HG03108 (cell line): Measurements from ENCODE around the gene LRIG1.
"Not testable (repeated sequence)": the region's sequence is repeated elsewhere in the genome, so short reads cannot be mapped to it uniquely, and the experiment has no call there.

Experiments
- ATAC-seq: cut with Tn5 transposase; IDR thresholded peaks from one replicate; pipeline ENCODE4 v1.9.1; 2021; ENCODE audit warnings: moderate library complexity; ENCODE audit not compliant: unreplicated experiment

LRIG1 gene

DNA sequence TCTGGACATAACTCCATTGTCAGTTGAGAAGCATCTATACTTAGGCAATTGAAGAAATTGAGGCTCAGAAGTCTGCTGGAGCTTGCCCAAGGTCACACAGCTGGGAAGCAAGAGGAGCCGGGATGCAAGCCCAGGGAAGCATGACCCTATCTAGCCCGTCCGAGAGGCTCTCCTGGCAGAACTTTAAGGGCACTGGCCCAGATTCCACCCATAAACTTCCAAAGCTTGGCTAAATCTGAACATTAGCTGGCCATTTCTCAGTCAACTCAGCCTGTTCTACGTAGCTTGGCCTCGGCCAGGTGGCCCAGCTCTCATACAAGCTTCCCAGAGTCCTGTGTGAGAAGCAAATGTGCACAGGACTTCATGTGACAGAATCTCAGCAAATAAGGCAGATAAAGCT is 75.8 kb downstream of the LRIG1 start:
- ATAC-seq: no peak

DNA sequence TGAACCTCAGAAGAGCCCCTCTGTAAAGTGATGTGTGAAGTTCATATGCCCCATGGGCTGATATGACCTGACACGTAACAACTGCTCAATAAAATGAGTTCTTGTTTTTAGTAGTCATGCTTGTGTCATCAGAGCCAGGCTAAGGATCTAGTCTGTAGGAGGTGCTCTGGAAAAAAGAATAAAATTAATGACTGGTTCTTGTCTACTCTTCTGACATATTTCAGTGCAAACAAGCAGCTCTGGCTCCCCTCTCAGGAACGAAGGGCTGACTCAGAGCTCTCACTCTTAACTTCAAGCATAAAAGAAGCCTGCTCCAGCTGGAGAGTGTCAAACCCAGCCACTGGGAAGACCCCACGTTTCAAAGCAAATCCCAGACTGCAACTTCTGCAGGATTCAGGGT is 77.0 kb downstream of the LRIG1 start:
- ATAC-seq: no peak

DNA sequence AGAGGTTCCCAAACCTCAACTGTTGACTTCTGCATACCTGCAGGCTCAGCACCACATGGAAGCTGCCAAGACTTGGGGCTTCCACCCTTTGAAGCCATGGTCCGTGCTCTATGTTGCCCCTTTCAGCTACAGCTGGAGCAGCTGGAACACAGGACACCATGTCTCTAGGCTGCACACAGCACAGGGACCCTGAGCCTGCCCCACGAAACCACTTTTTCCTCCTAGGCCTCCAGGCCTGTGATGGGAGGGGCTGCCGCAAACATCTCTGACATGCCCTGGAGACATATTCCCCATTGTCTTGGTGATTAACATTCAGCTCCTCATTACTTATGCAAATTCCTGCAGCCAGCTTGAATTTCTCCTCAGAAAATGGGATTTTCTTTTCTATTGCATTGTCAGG is 78.9 kb downstream of the LRIG1 start:
- ATAC-seq: not testable (repeated sequence)

DNA sequence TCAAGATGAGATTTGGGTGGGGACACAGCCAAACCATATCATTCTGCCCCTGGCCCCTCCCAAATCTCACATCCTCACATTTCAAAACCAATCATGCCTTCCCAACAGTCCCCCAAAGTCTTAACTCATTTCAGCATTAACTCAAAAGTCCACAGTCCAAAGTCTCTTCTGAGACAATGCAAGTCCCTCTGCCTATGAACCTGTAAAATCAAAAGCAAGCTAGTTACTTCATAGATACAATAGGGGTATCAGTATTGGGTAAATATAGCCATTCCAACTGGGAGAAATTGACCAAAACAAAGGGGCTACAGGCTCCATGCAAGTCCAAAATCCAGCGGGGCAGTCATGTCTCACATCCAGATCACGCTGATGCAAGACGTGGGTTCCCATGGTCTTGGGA is 79.7 kb downstream of the LRIG1 start:
- ATAC-seq: not testable (repeated sequence)

DNA sequence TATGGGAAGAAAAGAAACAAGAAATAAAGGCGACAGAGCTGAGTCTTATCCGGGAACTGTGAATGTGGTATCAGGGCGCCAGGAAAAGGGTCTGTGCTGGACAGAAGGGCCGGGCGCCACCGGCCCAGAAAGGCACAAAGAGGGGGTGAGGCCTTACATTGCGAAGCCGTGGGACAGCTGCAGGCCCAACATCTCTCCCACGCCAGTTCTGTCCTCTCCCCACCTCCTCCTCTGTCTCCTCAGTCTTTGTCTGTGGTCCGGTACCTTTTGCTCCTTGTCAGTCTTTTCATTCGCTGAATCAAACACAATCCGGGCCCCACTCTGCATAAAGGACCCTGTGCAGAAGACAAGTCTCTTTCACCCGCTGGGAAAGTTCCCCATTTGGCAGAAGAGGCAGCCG is 81.8 kb downstream of the LRIG1 start:
- no peak for ATAC-seq

DNA sequence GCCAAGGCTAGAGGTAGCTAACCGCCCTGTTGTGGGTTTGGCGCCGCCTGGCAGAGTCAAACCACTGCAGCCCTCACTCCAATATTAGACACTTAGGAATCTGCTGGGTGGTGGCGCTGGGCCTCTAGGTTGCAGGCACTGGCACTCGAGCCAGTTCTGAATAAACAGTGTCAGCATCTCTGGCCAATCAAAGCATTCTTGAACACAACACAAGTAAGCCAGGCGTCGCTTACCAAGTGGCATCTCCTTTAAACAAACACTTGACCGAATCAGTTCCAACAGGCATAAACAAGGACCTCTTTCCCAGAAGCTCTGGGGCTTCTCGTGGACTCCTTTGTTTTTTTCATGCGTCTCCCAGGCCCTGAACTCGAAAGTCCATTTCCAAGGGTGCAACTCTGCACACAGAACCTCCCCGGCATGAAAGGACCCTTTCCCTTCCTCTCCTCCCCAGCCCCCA is 82.3 kb downstream of the LRIG1 start:
- ATAC-seq: no peak

DNA sequence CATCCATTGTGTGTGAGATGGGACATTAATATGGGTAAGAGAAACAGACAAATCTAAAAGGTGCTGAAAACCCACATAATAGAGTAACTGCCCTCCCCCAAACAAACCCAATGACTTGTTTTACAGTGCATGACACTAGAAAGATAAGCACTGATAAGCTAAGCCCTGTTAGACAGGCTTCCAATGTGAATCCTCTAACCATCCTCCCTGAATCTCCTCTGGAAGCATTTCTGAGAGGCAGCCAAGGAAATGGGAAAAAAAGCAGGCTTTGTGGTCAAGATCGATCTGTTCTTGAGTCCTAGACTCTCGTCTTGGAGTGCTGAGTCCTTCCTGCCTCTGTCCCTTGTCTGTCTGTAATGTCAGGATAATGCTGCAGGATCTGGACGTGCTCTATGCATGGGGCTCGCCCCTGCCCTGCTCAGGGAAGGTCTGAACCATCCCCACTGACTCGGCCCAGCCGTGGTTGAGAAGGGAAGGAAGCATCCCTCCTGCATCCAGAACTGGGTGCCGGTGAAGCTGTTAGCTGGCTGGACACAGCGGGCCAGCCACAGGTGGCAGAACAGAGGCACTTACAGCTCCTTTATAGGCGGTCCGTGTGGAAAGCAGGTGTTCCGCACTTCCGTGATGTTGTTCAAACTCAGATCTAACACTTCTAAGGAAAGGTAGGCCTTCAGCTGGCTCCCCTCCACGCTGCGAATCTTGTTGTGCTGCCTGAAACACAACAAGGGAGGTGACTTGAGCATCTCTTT is 84.1 kb downstream of the LRIG1 start:
- ATAC-seq: no peak

DNA sequence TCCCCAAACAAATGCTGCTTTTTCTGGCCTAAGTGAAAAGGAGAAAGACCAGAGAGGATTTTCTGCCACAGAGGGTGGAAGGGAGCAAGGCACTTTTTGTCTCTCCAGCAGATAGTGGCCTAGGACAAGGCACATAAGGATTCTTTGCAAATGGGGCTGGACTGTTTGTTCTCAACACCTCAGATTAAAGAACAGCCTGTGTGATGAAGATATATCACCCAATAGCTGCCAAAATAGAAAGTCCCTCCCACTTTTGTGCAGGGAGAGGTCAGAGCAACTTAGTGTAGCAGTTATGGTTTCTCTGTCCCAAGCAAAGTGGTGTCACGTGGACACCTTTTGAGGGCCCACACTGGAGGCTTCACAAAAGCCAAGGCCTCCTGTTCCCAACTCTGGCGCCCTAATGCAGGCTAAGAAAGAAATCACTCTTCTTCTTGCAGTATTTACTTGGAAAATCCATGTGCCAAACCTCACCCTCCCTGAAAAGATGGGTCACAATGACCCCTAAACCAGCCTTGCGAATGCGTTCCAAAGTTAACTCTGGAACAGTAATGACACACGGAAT is 84.9 kb downstream of the LRIG1 start:
- no peak for ATAC-seq

DNA sequence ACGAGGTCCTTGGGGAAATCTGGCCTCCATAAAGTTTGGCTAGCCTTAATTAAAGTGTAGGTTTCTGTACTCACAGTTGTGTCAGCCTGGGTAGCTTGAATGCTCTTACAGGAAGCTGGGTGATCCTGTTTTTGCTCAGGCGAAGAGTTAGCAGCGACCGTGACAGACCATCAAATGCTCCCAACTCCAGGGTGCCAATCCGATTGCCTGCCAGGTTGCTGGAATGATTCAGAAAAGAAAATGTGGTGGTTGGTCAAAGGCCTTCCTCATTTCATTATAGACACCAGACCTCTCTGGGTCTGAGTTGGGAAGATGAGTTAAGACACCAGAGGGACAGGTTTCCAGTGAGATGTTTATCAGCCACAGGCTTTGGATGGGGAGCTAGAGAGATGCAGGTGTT is 86.0 kb downstream of the LRIG1 start:
- no peak for ATAC-seq

DNA sequence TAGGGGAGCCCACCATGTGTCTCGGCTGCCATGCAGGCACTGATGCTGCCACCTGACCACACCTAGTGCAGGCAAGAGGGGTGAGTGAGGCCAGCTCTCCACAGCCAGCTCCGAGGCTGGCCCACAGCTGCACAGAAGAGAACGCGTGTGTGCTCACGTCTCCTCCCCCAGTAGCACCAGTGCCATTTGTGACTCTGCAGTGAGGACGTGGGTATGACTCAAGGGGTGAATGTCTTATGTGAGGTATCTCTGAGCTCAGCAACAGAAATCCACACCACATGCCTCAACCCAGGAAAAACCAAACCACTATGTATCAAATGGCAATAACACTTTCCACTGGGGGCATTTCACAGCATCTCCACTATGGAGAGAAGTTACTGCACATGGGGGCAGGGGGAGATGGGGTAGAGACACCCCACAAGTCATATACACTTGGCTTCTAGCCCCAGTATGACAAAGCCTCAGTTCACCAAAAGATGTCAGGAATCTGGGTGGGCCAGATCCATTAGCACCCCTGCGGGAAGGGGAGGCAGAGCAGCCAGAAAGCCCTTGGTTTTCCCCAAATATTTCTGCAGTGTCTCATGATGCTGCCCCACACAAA is 87.6 kb downstream of the LRIG1 start:
- no peak for ATAC-seq

DNA sequence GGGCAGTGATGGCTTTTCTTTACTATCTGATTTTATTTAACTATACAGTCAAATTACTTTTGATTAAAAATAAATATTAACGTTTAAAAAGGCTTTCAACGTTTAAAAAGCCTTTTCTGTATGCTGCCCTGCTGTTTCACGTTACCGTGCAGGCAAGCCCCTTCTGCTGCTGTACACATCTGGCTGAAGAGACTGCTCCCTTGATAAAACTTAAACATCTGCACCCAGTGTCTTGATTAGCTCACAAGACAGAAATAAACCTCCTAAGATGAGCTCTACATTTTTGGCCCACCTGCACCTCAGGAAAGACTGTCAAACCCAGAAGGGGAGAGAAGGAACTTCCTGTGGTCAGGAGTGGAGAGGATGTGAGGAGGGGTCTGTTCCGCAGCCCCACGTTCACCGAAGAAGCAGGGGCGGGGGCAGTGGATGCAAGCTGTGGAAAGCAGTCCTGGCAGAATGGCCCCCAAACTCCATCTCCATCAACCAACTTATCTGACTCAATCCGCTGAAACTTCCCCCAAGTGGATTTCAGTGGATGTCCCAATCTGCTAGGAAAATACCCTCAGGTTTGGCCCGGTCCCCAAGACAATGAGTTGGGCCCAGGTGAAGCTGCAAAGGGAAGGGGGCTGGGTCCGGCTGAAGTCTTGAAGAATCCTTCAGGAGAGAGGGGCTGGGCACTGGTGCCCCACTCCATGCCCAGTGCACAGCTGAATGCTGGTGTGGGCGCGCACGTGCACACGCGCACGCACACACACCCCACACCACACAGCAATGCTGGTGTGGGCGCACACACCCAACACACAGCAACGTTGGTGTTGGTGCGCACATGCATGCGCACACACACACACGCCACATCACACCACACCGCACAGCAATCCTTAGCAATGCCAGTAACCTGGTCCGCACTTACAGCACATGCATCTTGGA is 88.6 kb downstream of the LRIG1 start:
- no peak for ATAC-seq

DNA sequence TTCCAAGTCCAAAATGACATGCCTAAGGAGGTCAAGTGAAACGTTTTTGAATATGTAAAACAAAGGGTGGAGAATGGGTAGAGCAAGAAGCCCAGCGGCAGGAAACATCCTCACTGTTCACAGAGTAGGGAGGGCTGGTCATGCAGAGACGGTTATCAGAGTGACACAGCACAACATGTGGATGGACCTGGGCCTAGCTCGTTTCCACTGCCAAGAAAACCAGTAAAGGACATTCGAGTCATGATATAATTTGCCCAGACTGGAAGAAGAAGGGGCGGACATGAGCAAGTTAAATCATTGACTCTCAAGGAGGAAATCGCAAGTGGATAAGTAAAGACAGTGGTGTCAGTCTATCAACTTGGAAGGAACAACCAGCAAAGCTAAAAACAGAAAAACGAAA is 89.3 kb downstream of the LRIG1 start:
- no peak for ATAC-seq

DNA sequence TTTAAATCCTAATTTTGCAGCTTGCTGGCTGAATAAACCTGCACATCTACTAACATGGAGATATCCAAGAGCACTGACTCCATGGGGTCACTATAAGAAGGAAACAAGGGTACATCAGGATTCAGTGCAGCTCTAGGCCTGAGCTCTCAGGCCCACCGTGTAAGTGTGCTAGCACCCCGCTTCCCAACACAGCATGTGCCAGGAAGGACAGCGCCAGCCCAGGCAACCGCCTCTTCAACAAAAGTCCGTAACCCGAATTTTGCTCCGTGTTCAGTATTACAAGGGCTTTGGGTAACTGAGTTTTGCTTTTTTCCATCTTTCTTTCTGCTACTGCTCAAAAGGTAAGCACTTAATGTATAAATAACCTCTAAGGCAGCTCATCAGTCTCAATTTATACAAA is 89.8 kb downstream of the LRIG1 start:
- ATAC-seq: no peak

DNA sequence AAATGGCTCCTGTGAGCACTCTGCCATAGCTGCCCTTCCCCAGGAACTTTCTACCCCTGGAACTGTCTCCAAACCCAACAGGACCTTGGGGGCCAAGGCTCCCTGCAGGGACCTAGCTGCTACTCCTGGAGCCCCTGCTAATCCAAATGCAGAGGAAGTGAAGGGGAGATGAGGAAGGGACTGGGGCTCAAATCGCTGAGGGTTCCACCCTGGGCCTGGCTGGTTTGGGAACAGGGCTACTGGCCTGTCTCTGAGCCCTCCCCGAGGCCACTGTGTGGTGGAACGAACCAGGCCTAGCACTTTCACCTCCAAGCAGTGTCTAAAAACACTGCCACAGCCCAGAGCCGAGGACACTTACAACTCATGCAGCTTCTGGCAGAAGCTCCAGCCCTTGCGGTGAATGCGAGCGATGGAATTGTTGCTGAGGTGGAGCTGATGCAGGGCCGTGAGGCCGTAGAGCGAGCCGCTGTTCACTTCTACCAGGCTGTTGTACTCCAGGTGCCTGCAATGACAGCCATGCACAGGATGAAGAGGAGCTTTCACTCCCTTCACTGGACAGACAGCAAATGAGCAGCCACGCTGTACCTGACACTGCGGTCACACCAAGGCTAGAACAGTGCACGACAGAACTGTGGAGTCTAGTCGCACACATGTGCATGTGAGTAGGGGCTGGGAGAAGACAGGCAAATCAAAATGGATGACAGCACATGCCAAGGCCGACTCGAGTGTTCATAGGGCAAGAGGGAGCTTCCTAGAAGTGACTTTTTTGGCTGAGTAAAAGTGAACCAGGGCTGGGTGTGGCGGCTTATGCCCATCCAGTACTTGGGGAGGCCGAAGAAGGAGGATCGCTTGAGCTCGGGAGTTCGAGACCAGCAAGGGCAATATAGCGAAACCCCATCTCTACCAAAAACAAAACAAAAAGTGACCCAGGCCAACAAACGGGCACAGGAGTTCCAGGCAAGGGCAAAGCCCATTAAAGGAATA is 90.8 kb downstream of the LRIG1 start:
- no peak for ATAC-seq

DNA sequence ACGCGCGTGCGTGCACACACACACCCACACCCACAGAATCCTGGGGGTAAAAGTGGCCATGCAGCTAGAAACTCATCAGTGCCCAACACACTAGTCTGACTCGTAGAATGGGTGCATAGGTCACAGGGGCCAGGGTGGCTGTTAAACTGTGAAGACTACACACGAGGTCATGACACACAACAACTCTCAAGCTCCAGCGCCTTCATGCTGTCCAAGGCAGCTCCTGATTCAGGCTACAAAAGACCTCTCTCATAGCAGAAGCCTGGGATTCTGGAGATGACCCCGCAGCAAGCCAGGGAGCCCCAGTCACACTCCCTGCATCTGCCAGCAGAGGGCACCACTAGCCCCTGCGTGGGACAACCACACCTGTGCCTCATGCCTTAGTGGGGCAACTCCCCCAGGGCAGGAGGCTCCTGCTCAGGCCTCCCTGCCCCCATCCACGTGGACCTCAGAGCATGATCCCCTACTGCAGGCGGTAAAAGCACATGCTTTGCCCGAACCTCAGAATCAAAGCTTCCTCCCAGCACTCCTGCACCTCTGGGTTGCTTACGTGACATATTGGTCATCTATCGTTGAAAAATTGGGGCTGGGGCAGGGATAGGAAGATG is 93.1 kb downstream of the LRIG1 start:
- ATAC-seq: no peak

DNA sequence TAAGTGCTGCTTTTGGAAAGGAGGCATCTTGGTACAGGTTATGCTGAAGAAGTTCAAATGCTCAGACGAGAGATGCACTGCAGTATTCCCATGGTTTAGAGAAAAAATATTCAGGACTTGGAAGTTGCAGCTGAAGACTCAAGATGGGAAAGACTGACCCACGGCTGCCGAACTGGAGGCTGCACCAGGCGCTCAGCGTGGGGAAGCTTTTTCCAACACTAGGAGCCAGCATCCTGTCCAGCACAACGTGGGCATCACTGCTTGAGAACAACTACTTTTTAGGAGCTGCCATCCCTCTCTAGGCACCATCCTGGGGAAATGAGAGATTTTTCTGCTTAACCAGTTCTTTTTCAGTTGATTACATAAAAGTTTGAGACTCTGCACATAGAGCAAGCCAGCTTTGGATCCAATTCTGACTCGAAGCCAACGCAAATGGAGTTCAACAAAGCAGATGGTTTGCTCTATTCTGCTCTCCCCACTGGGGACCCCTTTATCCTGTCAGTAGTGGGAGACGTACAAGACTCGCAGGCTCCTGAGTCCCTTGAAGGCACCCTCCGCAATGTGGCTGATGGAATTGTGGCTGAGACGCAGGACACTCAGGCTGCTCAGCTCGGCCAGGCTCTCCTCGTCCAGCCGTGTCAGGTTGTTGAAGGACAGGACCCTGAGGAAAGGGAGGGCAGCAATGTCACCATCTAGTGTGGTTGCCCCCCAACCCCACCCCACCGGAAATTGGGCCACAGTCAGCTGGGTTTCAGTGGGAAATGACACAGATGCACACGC is 93.8 kb downstream of the LRIG1 start:
- no peak for ATAC-seq

DNA sequence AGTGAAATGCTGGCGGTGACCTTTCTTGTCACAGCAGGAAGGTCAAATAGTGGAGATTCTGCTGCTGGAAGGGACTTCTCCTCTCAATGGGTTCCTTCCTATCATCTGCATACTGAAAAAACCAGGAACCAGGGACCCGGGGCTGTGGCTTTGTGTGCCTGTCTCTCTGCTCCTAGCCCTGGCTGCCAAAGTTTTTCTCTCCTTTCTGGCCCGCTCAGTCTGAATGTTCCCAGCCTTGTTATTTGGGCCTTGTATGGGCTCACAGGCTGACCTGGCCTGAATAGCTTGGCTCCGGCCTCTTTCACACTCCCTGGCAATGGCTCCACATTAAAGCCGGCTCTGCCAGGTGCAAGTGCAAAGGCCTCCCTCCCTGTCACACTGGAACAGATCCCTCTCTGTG is 94.7 kb downstream of the LRIG1 start:
- no peak for ATAC-seq

DNA sequence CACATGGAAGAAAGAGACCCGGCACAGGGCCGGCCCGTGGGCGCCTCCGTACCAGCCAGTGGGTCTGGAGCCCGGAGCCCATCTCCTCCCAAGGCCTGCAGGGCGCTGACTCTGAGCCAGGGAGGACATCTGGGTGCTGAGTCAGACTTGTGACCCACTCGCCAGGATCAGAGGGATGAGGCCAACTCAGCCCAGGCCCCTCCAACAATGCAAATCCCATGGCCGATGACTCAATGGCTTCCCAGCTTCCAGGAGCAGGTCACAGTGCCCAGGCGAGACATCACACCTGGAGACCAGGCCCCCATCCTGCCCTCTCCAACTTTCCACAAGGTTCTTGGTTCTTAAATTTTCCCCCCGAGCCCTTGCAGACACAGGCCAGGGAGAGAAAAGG is 95.1 kb downstream of the LRIG1 start:
- ATAC-seq: no peak
